Chondrocyte (in vitro differentiated cells): ENCODE results near the gene COBLL1. TPM values are rescaled to one million over a fixed set of nuclear protein-coding genes. Genes with fewer than 3 reads are reported as not detected.
A peak's percentile ranks its signal among the peaks of the same experiment; 100 is the strongest.
"Not testable (repeated sequence)": the region's sequence is repeated elsewhere in the genome, so short reads cannot be mapped to it uniquely, and the experiment has no call there.

Experiments used
- DNase-seq: peaks from one replicate; pipeline ENCODE4 v3.0.0; 2021; ENCODE audit warnings: mixed read lengths, low spot score
- H3K27ac Mint-ChIP-seq: one replicate; pipeline ENCODE4 v1.8.0; 2021; ENCODE audit warnings: mild to moderate bottlenecking, moderate library complexity, mixed read lengths; ENCODE audit not compliant: unreplicated experiment
- H3K27me3 Mint-ChIP-seq: 2 replicates; pipeline ENCODE4 v1.8.0; 2021; ENCODE audit warnings: low read depth, mixed read lengths
- H3K36me3 Mint-ChIP-seq: 2 replicates; pipeline ENCODE4 v1.8.0; 2021; ENCODE audit warnings: low read depth, mixed read lengths
- H3K4me1 Mint-ChIP-seq: 2 replicates; pipeline ENCODE4 v1.8.0; 2021; ENCODE audit warnings: low read depth, mild to moderate bottlenecking, mixed read lengths
- H3K4me3 Mint-ChIP-seq: one replicate; pipeline ENCODE4 v1.8.0; 2021; ENCODE audit warnings: mild to moderate bottlenecking, moderate library complexity, mixed read lengths; ENCODE audit not compliant: unreplicated experiment
- H3K9me3 Mint-ChIP-seq: 2 replicates; pipeline ENCODE4 v1.8.0; 2021; ENCODE audit warnings: low read depth, mixed read lengths
- CTCF ChIP-seq: fragments of 200-600 bp; sonication (generic); IDR thresholded peaks from 2 replicates; pipeline ENCODE4 v1.5.0; 2021; ENCODE audit warnings: antibody characterized with exemption, mild to moderate bottlenecking, moderate library complexity
- total RNA-seq: library from RNA; stranded (reverse); gene quantifications from 3 replicates; pipeline ENCODE4 v1.2.1, GENCODE V29; 2021

The COBLL1 gene
- total RNA-seq, 1 donor from 2014 or later: 43.7 TPM

- Mint-ChIP-seq H3K27me3 (no peaks in the 10 kb centered on the region), H3K4me1 (peaks cover 34% of the 10 kb centered on the region), H3K4me3 (no peak overlapping the region), H3K9me3 (no peaks in the 10 kb centered on the region), H3K27ac (no peak overlapping the region), H3K36me3 (peaks cover 3% of the 10 kb centered on the region)
- peak; percentile 97 for TF ChIP-seq CTCF
- no peak for DNase-seq
These were observed 124.4 kb downstream of the COBLL1 start for GRCh38 chr2:164717000-164717803.

DNA sequence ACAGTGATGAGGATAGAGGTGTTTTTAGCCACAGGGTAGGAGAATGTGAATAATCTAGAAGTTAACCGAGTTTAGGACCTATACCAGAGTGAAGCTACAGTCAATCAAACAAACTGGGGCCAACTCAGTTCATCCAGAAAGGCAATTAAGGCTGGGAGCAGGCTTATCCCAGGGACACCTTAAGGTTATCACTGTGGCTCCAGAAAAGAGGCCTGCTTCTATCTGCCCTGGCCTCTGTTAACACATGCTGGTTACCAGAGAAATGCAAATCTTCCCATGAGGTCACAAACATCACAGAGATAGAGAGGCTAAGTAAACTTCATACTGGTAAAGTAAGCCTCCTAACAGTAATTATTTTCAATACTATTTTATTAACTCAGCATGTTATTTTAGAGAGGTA, 127.2 kb downstream of the COBLL1 start:
- DNase-seq: no peak
- Mint-ChIP-seq H3K27me3 (no peaks in the 10 kb centered on the region), H3K4me3 (no peak overlapping the region), H3K27ac (no peak overlapping the region), H3K36me3 (peaks cover 2% of the 10 kb centered on the region), H3K4me1 (peaks cover 21% of the 10 kb centered on the region), H3K9me3 (no peaks in the 10 kb centered on the region)
- no peak for TF ChIP-seq CTCF

DNA sequence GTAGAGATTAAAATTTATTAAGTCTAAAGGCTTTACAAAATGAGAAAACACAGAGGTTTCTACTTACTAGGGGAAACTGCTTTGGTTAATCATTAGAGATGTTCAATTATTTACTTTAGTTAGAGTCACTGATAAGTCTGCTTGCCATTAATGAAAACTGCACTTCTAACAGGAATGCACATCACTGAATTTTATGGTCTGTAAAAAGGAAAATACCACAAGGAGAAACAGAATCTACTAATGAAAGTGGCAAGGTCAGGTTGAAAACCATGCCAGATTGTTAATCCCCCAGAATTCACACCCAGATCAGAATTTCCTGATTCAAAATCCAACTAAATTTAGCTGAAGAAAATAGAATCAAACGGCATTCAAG, 129.9 kb downstream of the COBLL1 start:
- Mint-ChIP-seq H3K27ac (peak overlapping the region; percentile 11), H3K9me3 (no peaks in the 10 kb centered on the region), H3K36me3 (no peaks in the 10 kb centered on the region)

DNA sequence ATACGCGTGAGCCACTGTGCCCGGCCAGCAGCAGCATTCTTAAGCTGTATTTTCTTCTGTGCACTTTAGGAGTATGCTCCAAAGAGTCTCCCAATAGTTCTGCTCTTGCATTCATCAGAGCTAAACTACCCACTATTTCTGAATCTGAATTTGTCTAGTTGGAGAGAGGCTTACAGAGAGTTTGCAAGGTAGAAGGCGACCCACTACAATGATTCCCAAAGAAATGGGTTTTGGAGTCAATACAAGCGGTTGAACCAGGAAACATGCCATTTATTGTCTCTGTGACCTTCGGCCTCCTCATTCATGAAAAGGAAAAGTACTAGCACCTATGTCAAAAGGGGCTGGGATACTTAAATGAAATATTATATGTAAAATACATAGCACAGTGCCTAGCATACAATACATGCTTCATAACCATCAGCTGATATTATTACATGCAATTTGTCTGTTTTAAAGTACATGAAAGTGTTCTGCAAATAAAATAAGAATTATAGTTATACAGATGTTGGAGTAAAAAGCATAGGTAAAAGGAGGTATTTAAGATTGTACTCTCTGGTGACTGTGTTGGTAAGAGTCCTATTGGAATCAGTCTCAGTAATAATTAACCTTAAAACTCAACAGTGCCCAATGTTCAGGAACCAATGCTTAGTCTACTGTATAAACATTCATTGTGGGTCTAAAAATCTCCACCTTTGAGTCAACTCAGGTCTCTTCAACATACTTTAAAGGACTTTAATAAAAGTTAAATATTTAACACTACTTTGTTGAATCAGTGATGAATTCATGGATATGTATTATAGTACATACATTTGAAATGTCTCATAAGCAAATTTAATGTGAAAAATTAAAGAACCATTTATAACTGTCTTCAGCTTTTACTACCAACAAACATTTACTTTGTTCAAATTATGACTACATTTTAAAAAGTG, 130.5 kb downstream of the COBLL1 start:
- Mint-ChIP-seq H3K9me3 (no peaks in the 10 kb centered on the region), H3K27me3 (no peaks in the 10 kb centered on the region), H3K36me3 (no peaks in the 10 kb centered on the region), H3K4me3 (no peak overlapping the region), H3K27ac (no peak overlapping the region), H3K4me1 (peaks cover 23% of the 10 kb centered on the region)
- no peak for TF ChIP-seq CTCF
- DNase-seq: no peak

More for the DNA sequence above, 129.9 kb downstream of the COBLL1 start:
- Mint-ChIP-seq H3K4me3 (no peak overlapping the region), H3K27me3 (no peaks in the 10 kb centered on the region), H3K4me1 (peaks cover 17% of the 10 kb centered on the region)
- DNase-seq: no peak
- TF ChIP-seq CTCF: no peak

DNA sequence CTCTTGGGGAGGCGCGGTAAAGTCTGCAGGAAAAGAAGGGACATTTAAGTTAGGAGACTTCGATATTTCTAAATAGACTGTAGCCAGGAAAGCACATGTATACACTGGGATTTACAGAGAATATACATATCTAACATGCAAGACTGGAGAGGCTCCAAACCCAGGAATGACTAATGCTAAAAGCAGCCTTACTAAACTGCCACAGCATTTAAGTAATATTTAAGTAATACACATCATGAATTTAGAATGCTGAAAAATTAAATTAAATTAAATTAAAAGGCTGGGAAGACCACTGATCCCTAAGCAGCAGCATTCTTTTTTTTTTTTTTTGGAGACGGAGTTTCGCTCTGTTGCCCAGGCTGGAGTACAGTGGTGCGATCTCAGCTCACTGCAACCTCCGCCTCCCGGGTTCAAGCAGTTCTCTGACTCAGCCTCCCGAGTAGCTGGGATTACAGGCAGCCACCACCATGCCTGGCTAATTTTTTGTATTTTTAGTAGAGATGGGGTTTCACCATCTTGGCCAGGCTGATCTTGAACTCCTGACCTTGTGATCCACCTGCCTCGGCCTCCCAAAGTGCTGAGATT, 131.3 kb downstream of the COBLL1 start:
- not testable (repeated sequence) for DNase-seq, H3K4me3 Mint-ChIP-seq, H3K9me3 Mint-ChIP-seq, H3K27me3 Mint-ChIP-seq, H3K36me3 Mint-ChIP-seq
- H3K4me1 Mint-ChIP-seq: peaks cover 18% of the 10 kb centered on the region
- H3K27ac Mint-ChIP-seq: peak overlapping the region; percentile 37
